Natural killer cell (primary cell): ENCODE results near the gene TIMP2. TPM values are rescaled to one million over a fixed set of nuclear protein-coding genes. Genes with fewer than 3 reads are reported as not detected.

ENCODE experiments used
- ATAC-seq, 3 donors: fragments of 150-1000 bp in 2 of 3; fragments of 200-7000 bp in 1 of 3; cut with Tn5 transposase; 1 replicate in 1 of 3; 2 replicates in 2 of 3; pipeline ENCODE4 v1.10.0; 2021; ENCODE audit warnings: mild to moderate bottlenecking in 2 of 3, moderate library complexity in 2 of 3
- DNase-seq, 2 donors: peaks; one replicate each; pipeline versions ENCODE4 v3.0.0 to v3.0.0-alpha.2; 2013 to 2021; ENCODE audit warnings: mixed read lengths in 1 of 2
- H3K27ac ChIP-seq: one replicate; pipeline ENCODE4 v1.5.1; 2013; ENCODE audit warnings: mild to moderate bottlenecking, low read length
- H3K27me3 ChIP-seq: one replicate; pipeline ENCODE4 v1.6.1; 2013; ENCODE audit warnings: low read length; ENCODE audit not compliant: control insufficient read depth, insufficient read depth
- H3K36me3 ChIP-seq: one replicate; pipeline ENCODE4 v1.6.1; 2013; ENCODE audit warnings: low read length; ENCODE audit not compliant: control insufficient read depth, insufficient read depth
- H3K4me1 ChIP-seq: one replicate; pipeline ENCODE4 v1.6.1; 2013; ENCODE audit warnings: low read length; ENCODE audit not compliant: control insufficient read depth, insufficient read depth
- H3K4me3 ChIP-seq: one replicate; pipeline ENCODE4 v1.5.1; 2013; ENCODE audit warnings: low read length
- H3K9me3 ChIP-seq: one replicate; pipeline ENCODE4 v1.6.1; 2013; ENCODE audit warnings: low read length; ENCODE audit not compliant: control insufficient read depth, insufficient read depth
- H3K27ac Mint-ChIP-seq, 2 donors: one replicate each; pipeline ENCODE4 v1.8.0; 2022; ENCODE audit warnings: mild to moderate bottlenecking in 2 of 2, mixed read lengths in 2 of 2, moderate library complexity in 1 of 2
- H3K27me3 Mint-ChIP-seq, 2 donors: one replicate each; pipeline ENCODE4 v1.8.0; 2022; ENCODE audit warnings: low read depth in 2 of 2, mixed read lengths in 2 of 2
- H3K36me3 Mint-ChIP-seq: one replicate; pipeline ENCODE4 v1.8.0; 2022; ENCODE audit warnings: mixed read lengths
- H3K4me1 Mint-ChIP-seq, 2 donors: one replicate each; pipeline ENCODE4 v1.8.0; 2022; ENCODE audit warnings: mixed read lengths in 2 of 2
- H3K4me3 Mint-ChIP-seq: one replicate; pipeline ENCODE4 v1.8.0; 2022; ENCODE audit warnings: mild to moderate bottlenecking, moderate library complexity, mixed read lengths
- H3K9me3 Mint-ChIP-seq, 2 donors: one replicate each; pipeline ENCODE4 v1.8.0; 2022; ENCODE audit warnings: mixed read lengths in 2 of 2
- CTCF ChIP-seq: fragments of 200-600 bp; IDR thresholded peaks from one replicate; pipeline ENCODE4 v1.8.0; 2022; ENCODE audit warnings: antibody characterized with exemption
- WGBS: methylation state at CpG from one replicate; pipeline ENCODE4 v1.1.7; 2013; ENCODE audit warnings: missing lambda C conversion rate; ENCODE audit not compliant: insufficient coverage; 5-methylcytosine and 5-hydroxymethylcytosine counted together
- intact Hi-C: fragments of 100-400 bp; cut with micrococcal nuclease; formaldehyde crosslinking; loops from one replicate; pipeline ENCODE4 v1.14.2; 2022
- total RNA-seq, 4 donors: library from RNA; stranded (reverse); fragments of 120-200 nt in 1 of 4; gene quantifications; one replicate each; pipeline versions ENCODE4 v1.2.3 to v1.2.4, GENCODE V29; 2013 to 2022

The TIMP2 gene
- total RNA-seq, 3 donors from 2014 or later (not counting 1 experiment from before 2014, with no cell fraction given): 3.6 to 8.2 (median 7.1) TPM

GRCh38 chr17:78888941-78889518 is 36.2 kb downstream of the TIMP2 start:
- peak overlapping the region; percentile 74 for H3K27ac ChIP-seq
- Mint-ChIP-seq H3K27me3 (peaks cover 0 to 5% of the 10 kb centered on the region in 2 donors), H3K9me3 (no peaks in the 10 kb centered on the region), H3K36me3 (no peaks in the 10 kb centered on the region), H3K27ac (no peak overlapping the region), H3K4me1 (peaks cover 0 to 20% of the 10 kb centered on the region in 2 donors), H3K4me3 (no peak overlapping the region)
- 65% methylated on average over 7 of the region's 10 CpGs for WGBS
- peak overlapping the region; percentile 26 for H3K4me3 ChIP-seq
- H3K36me3 ChIP-seq: no peaks in the 10 kb centered on the region
- no peaks in the 10 kb centered on the region for H3K9me3 ChIP-seq
- DNase-seq (peak in 1 of 2 donors; percentile 30), ATAC-seq (no peak)
- no peaks in the 10 kb centered on the region for H3K27me3 ChIP-seq
- H3K4me1 ChIP-seq: peaks cover 75% of the 10 kb centered on the region
- intact Hi-C loops: no loop called here
- TF ChIP-seq CTCF: no peak

GRCh38 chr17:78886954-78887353 is 38.2 kb downstream of the TIMP2 start:
- H3K9me3 ChIP-seq: no peaks in the 10 kb centered on the region
- H3K27me3 Mint-ChIP-seq: peaks cover 0 to 5% of the 10 kb centered on the region in 2 donors
- H3K4me3 ChIP-seq: no peak overlapping the region
- intact Hi-C loops: no loop called here
- H3K27me3 ChIP-seq: no peaks in the 10 kb centered on the region
- H3K4me1 Mint-ChIP-seq: peaks cover 11 to 30% of the 10 kb centered on the region in 2 donors
- DNase-seq: no peak
- H3K4me3 Mint-ChIP-seq: no peak overlapping the region
- TF ChIP-seq CTCF: no peak
- no peaks in the 10 kb centered on the region for H3K36me3 Mint-ChIP-seq
- peaks cover 84% of the 10 kb centered on the region for H3K4me1 ChIP-seq
- no peaks in the 10 kb centered on the region for H3K9me3 Mint-ChIP-seq
- no peak overlapping the region for H3K27ac Mint-ChIP-seq
- H3K36me3 ChIP-seq: no peaks in the 10 kb centered on the region
- no peak overlapping the region for H3K27ac ChIP-seq
- 96% methylated on average over 11 of the region's 12 CpGs for WGBS
- ATAC-seq: no peak

GRCh38 chr17:78885956-78886355 is 39.2 kb downstream of the TIMP2 start:
- Mint-ChIP-seq H3K27ac (no peak overlapping the region), H3K27me3 (no peaks in the 10 kb centered on the region), H3K4me1 (peaks cover 11 to 29% of the 10 kb centered on the region in 2 donors), H3K9me3 (no peaks in the 10 kb centered on the region), H3K4me3 (no peak overlapping the region), H3K36me3 (no peaks in the 10 kb centered on the region)
- Histone ChIP-seq H3K36me3 (no peaks in the 10 kb centered on the region), H3K4me1 (peaks cover 74% of the 10 kb centered on the region), H3K27me3 (no peaks in the 10 kb centered on the region), H3K4me3 (no peak overlapping the region), H3K27ac (no peak overlapping the region), H3K9me3 (no peaks in the 10 kb centered on the region)
- no peak for DNase-seq
- 53% methylated on average over 8 of the region's 8 CpGs for WGBS
- intact Hi-C loops: no loop called here
- TF ChIP-seq CTCF: no peak
- peak in 1 of 3 donors; percentile 12 for ATAC-seq
